Measurements from ENCODE around the gene SLC47A1.
"Not testable (repeated sequence)": the region's sequence is repeated elsewhere in the genome, so short reads cannot be mapped to it uniquely, and the experiment has no call there.

The SLC47A1 gene

GRCh38 chr17:19519388-19520291 lies 14.0 kb upstream of the SLC47A1 start:
- DNase-seq, result not testable (repeated sequence)

GRCh38 chr17:19520641-19521040 lies 13.0 kb upstream of the SLC47A1 start:
- no peak for DNase-seq

GRCh38 chr17:19523690-19524089 lies 10.0 kb upstream of the SLC47A1 start:
- DNase-seq, result no peak

GRCh38 chr17:19526950-19527349 lies 6.7 kb upstream of the SLC47A1 start:
- not testable (repeated sequence) for DNase-seq

GRCh38 chr17:19531780-19532501 lies 1.7 kb upstream of the SLC47A1 start:
- no peak for DNase-seq

GRCh38 chr17:19533036-19533717 lies 477 bp upstream of the SLC47A1 start:
- DNase-seq, result no peak

GRCh38 chr17:19534562-19535149 lies 1.0 kb downstream of the SLC47A1 start:
- no peak for DNase-seq

GRCh38 chr17:19537111-19537510 lies 3.5 kb downstream of the SLC47A1 start:
- no peak for DNase-seq

GRCh38 chr17:19538095-19539039 lies 4.7 kb downstream of the SLC47A1 start:
- DNase-seq, result peak in 6 of 56 donors; percentile 17 to 40 (median 30)

- DNase-seq, result peak in 14 of 56 donors; percentile 13 to 40 (median 31)
Measured at GRCh38 chr17:19539040-19539399, 5.4 kb downstream of the SLC47A1 start.

GRCh38 chr17:19539841-19540311 lies 6.2 kb downstream of the SLC47A1 start:
- peak in 1 of 56 donors; percentile 26 for DNase-seq

- DNase-seq, result no peak
Measured at GRCh38 chr17:19540706-19541370, 7.2 kb downstream of the SLC47A1 start.

- DNase-seq, result no peak
Measured at GRCh38 chr17:19541445-19541844, 7.8 kb downstream of the SLC47A1 start.

- no peak for DNase-seq
Measured at GRCh38 chr17:19542247-19542646, 8.6 kb downstream of the SLC47A1 start.

GRCh38 chr17:19544366-19544765 lies 10.7 kb downstream of the SLC47A1 start:
- DNase-seq, result no peak

GRCh38 chr17:19546289-19547065 lies 12.8 kb downstream of the SLC47A1 start:
- peak in 12 of 56 donors; percentile 10 to 62 (median 24) for DNase-seq

GRCh38 chr17:19549746-19550623 lies 16.3 kb downstream of the SLC47A1 start:
- DNase-seq, result no peak

- DNase-seq, result no peak
Measured at GRCh38 chr17:19551165-19551564, 17.5 kb downstream of the SLC47A1 start.

Measured in amygdala (tissue), 56 donors.